GM18508 (cell line): Measurements from ENCODE around the gene DISC1.
"Not testable (repeated sequence)": the region's sequence is repeated elsewhere in the genome, so short reads cannot be mapped to it uniquely, and the experiment has no call there.

Experiments
- ATAC-seq: cut with Tn5 transposase; IDR thresholded peaks from one replicate; pipeline ENCODE4 v1.9.1; 2021; ENCODE audit warnings: moderate number of reproducible peaks; ENCODE audit not compliant: insufficient read depth, unreplicated experiment

Gene DISC1

DNA sequence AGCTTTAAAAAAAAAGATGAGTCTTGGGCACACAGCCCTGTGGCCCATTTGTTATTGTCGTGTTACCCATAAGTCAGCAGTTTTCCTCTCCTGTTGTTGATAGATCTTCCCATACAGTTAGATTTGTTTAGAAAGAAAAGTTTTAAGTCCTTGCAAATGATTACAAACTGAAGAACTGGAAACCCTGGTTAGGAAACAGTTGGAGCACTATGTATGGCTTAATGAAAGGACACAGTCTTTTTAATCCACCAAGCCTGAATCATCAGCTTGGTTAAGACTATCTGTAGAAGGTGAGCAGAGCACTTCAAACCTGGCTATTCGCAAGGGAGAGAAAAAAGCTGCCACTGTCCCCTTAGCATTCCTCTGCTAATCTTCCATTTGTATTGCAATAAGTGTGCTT, 241.0 kb downstream of the DISC1 start:
- ATAC-seq, result no peak

DNA sequence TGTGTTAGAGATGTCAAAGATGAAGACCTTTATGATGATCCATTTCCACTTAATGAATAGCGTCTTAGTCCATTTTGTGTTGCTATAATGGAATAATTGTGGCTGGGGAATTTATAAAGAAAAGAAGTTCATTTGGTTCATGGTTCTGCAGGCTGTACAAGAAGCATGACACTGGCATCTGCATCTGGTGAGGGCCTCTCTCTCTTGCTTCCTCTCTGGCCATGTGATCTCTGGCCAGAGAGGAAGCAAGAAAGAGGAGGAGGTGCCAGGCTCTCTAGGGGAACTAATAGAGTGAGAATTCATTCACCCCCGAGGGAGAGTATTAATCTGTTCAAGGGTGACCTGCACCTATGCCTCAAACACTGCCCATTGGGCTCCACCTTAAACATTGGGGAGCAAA, 242.8 kb downstream of the DISC1 start:
- ATAC-seq, result no peak

DNA sequence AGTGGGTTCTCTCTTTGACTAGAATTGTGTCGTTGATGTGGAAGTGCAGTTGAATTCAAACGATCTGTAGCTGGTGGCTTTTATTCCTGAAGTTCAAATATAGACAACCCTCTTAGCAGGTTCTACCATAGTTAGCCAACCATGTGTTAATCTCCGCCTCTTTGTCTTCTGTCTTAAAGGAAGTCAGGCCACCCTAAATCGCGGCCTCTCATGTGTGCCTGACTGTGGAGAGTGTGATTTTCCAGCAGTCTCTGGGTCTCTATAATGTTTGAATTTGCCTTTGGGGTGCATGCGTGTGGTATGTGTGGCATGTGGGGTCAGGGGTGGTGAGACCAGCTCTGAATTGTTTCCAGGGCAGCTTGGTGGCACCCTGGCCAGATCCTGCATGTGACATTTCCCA, 244.9 kb downstream of the DISC1 start:
- ATAC-seq, result no peak

DNA sequence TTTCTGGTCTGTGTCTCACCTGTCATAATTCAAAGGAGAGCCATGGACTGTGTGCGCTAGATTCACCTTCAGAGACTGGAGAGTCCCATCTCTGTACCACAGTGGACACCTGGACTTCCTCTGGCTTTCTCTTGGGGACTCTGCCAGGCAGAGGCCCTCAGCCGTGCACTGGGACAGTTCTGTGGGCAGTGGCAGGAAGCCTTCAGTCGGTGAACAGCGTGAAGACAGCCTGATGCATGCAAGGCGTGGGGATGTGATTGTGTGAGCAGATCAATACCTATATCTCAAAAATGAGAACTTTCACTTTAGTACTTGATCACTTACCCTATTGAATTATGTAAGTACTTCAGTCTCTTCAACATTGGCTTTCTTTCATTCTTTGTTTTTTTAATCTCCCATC, 245.3 kb downstream of the DISC1 start:
- no peak for ATAC-seq

DNA sequence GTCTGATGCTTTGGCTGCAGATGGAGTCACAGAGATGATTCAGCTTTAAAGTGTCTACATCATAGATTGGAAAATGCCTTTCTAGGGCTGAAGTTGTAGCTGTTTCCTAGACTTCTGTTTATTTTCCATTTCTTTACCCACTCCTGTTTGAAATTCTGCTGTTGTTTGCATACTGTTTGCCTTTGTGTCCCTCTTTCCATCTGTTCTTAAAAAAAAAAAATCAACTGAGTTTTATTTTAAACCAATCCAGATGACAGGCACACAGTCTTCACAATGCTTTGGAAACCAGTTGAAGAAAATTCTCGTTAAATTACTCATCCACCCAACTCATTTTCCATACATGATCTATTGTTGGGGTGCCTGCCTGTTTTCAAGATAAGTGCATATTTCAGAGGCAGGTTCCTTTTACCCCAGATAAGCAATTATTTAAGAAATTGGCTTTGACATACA, 245.9 kb downstream of the DISC1 start:
- no peak for ATAC-seq

DNA sequence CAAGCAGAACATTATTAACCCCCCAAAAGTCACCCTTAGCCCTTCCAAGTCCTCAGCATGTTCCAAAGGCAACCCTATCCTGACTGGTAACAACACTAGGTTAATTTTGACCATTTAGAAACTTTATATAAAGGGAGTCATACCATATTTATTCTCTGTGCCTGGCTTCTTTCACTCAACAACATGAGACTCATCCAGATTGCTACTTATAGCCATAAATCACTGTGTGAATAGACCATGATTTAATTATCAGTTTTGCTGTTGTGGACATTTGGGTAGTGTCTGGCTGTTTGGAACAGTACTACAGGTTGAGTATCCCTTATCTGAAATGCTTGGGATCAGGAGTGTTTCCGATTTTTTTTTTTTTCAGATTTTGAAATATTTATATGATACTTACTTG, 252.1 kb downstream of the DISC1 start:
- no peak for ATAC-seq

- ATAC-seq, result no peak
Observed at GRCh38 chr1:231879296-231879695, 252.7 kb downstream of the DISC1 start.

- no peak for ATAC-seq
Observed at GRCh38 chr1:231882333-231882732, 255.7 kb downstream of the DISC1 start.

DNA sequence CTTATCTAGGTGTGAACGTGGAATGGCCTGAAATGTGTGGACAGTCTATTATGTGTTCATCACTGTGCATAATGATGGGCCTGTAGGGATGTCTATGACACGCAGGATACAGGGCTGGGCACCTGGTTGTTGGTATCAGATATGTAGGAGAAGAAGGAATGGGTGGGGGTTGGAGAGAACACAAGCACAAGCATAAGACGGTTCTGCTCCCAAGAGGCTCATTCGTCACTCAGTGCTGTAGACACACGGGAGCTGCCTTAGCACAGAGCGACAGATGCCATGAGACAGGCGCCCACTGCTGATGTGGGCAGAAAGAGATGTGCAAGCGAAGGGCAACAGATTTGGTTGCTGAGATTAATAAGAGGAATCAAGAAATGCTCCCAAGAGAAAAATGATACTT, 256.2 kb downstream of the DISC1 start:
- no peak for ATAC-seq

DNA sequence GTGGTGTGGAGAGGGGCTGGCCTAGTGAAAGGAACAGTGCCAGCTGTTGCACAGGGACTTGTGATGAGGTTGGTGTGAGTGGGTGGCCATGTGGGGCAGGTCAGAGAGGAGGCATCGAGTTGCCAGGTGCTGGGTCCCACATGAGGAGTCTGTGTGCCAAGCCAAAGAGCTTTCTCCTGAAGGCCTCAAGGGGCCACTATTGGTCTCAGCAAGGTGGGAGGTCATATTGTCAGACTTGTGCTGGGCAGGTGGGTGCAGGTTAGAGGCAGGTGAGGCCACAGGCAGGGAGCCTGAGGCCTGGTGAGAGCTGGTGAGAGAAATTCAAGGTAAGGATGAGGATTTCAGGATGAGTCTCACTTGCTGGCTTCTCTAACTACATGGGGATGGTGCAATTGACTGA, 256.8 kb downstream of the DISC1 start:
- no peak for ATAC-seq

GRCh38 chr1:231885209-231885854, 258.7 kb downstream of the DISC1 start:
- ATAC-seq, result no peak

- ATAC-seq, result no peak
Observed at GRCh38 chr1:231887166-231887565, 260.6 kb downstream of the DISC1 start.

- ATAC-seq, result no peak
Observed at GRCh38 chr1:231887866-231888265, 261.3 kb downstream of the DISC1 start.

- ATAC-seq, result no peak
Observed at GRCh38 chr1:231890791-231891190, 264.2 kb downstream of the DISC1 start.

DNA sequence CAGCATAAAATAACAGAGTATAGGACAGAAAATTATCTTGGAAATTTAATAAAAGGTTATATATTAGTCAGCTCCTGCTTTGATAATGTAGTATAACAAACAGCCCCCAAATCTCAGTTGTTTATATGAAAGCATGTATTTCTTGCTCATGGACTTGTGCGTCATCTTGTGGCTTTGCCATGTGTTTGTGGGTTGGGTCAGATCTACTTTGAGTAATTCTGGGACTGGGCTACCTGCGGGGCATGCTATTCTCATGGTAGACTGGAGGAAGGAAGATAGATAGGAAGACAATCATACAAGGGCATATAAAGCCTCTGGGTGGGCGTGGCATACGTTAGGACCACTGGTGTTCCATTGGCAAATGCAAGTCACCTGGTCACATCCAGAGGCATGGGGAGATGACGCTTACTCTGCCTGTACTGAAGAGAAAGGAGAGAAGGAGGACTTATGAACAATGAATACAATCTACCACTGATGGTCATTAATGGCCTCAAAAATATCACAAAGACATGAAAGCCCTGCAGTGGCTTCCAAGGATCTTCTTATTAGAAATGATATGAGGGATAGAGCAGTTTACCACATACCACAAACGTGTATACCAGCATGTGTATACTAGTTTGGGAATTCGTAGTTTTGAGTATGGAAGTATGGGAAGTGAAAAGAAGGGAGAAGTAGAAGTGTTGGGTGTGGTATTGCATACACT, 267.0 kb downstream of the DISC1 start:
- no peak for ATAC-seq

- no peak for ATAC-seq
Observed at GRCh38 chr1:231896806-231897205, 270.2 kb downstream of the DISC1 start.

DNA sequence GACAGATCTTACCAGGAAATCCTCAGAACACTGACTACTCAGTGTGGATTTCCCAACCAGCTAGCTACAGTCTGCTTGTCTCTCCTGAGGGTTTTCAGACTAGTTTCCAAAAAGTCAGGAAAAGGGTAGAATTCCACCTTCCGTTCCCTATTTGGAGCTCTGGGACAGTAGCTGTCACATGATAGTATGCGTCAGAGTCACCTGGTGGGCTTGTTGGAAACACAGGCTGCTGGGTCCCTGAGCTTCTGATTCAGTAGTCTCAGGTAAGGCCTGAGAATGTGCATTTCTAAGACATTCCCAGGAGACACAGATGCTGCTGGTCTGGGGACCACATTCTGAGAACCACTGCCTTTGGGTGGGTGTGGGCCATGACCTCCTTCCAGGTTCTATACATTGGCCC, 272.5 kb downstream of the DISC1 start:
- ATAC-seq, result no peak

DNA sequence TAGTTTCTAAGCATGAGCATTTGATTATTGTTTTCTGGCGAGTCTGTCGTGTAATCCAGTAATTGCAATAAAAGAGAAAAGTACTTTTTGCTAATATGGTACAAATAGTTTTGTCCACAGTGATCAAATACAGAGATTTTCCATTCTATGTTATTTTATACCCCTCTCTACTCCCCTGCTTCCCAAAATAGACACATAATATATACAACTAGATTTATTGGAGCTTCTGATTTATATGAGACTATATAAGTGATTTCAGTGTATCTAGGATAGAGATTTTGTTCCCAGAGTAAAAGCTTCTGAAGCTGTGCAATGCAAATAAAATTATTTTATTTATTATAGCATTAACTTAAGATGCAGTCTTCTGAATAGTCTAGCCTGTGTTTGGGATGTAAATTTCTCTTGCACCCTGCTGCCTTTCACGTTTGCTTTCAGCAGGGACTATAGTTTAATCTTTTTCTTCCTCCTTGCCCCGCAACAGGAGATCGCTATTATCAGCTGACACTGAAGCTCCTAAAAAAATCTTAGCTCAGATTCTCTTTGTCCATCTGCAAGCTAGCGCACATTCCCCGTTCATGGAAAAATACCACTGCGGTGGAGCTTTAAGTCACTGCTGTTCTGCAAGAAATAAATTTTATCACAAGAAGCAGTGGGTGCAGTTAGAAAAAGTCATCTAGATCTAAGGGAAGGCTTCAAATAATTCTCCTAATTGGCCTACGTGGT, 273.3 kb downstream of the DISC1 start:
- ATAC-seq, result no peak

GRCh38 chr1:231903586-231904081, 277.0 kb downstream of the DISC1 start:
- ATAC-seq, result no peak

- ATAC-seq, result not testable (repeated sequence)
Observed at GRCh38 chr1:231907310-231907709, 280.7 kb downstream of the DISC1 start.

DNA sequence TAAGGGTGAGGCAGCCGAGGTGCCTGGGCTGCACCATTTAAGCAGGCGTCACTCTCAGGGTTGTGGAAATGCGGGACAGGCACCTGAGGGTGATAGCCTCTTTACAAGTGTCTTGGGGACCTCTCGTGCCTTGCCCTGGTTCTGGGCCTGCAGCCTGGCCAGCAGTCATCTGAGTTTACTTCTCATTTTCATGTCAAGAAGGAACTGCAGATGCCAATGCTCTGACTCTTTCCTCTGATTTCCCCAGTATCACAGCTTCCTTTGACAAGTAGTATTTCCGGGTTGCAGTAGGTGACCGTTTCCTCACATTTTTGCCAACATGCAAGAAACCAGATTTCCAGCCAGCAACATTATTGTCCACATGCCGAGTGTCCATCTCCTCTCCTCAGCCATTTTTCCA, 286.9 kb downstream of the DISC1 start:
- no peak for ATAC-seq
